OCI-LY7 (cell line): ENCODE data around the gene SLC43A2. TPM values are rescaled to one million over a fixed set of nuclear protein-coding genes. Genes with fewer than 3 reads are reported as not detected.

Source experiments
- BruUV-seq: library from RNA; stranded (reverse); fragments of 400-500 nt; replicated peaks from 2 replicates; lab custom pipeline; 2021; lab: Mats Ljungman, UMichigan
- CTCF ChIA-PET: fragments of 300-600 bp; sonication (Branson Sonifier 250); formaldehyde crosslinking; loops from one replicate; lab custom pipeline; 2022; ENCODE audit warnings: antibody characterized with exemption; ENCODE audit not compliant: unreplicated experiment; lab: Charles Lee
- POLR2A ChIA-PET: fragments of 300-600 bp; sonication (Branson Sonifier 250); formaldehyde crosslinking; loops from one replicate; lab custom pipeline; 2022; ENCODE audit warnings: antibody characterized with exemption; lab: Charles Lee
- DNase-seq: peaks from one replicate; pipeline ENCODE4 v3.0.0-alpha.2; 2015; ENCODE audit warnings: low spot score
- H2AFZ ChIP-seq: fragments of 200-600 bp; sonication (generic), shearing (Covaris generic); 2 replicates; pipeline ENCODE4 v1.6.1; 2014; ENCODE audit warnings: mild to moderate bottlenecking, antibody characterized with exemption, low read length, moderate library complexity
- H3K27ac ChIP-seq: fragments of 200-600 bp; sonication (generic); 2 replicates; pipeline ENCODE4 v1.5.1; 2014; ENCODE audit warnings: mixed run types, low read depth, mild to moderate bottlenecking, moderate library complexity, low read length, inconsistent platforms; ENCODE audit not compliant: poor library complexity, severe bottlenecking
- H3K36me3 ChIP-seq: fragments of 200-600 bp; sonication (generic); 2 replicates; pipeline ENCODE4 v1.6.1; 2014; ENCODE audit warnings: mild to moderate bottlenecking, antibody characterized with exemption, low read length, moderate library complexity, mixed read lengths; ENCODE audit not compliant: insufficient read depth
- H3K4me1 ChIP-seq: fragments of 200-600 bp; sonication (generic); 2 replicates; pipeline ENCODE4 v1.5.1; 2014; ENCODE audit warnings: mild to moderate bottlenecking, low read length; ENCODE audit not compliant: insufficient read depth, poor library complexity, severe bottlenecking
- H3K4me2 ChIP-seq: fragments of 200-600 bp; sonication (generic); 2 replicates; pipeline ENCODE4 v1.6.1; 2014; ENCODE audit warnings: mild to moderate bottlenecking, low read length
- H3K4me3 ChIP-seq: fragments of 200-600 bp; sonication (generic); 2 replicates; pipeline ENCODE4 v1.5.1; 2014; ENCODE audit warnings: mild to moderate bottlenecking, low read depth, low read length; ENCODE audit not compliant: poor library complexity, severe bottlenecking
- H3K79me2 ChIP-seq: fragments of 200-600 bp; sonication (generic); 2 replicates; pipeline ENCODE4 v1.6.1; 2016; ENCODE audit warnings: low read depth, mild to moderate bottlenecking, low read length, moderate library complexity, mixed read lengths; ENCODE audit not compliant: insufficient read depth
- H3K9me2 ChIP-seq: fragments of 200-600 bp; sonication (generic); 2 replicates; pipeline ENCODE4 v1.6.1; 2016; ENCODE audit warnings: mild to moderate bottlenecking, low read length, mixed read lengths; ENCODE audit not compliant: insufficient read depth
- H3K9me3 ChIP-seq: fragments of 200-600 bp; sonication (generic); 2 replicates; pipeline ENCODE4 v1.6.1; 2014; ENCODE audit warnings: mild to moderate bottlenecking, mixed run types, low read length, mixed read lengths
- H4K20me1 ChIP-seq: fragments of 200-600 bp; sonication (generic); 2 replicates; pipeline ENCODE4 v1.6.1; 2014; ENCODE audit warnings: mild to moderate bottlenecking, antibody characterized with exemption, low read length, moderate library complexity, mixed read lengths; ENCODE audit not compliant: insufficient read depth
- CTCF ChIP-seq: fragments of 200-600 bp; sonication (generic); conservative IDR thresholded peaks from 2 replicates; pipeline ENCODE4 v1.5.1; 2014; ENCODE audit warnings: mild to moderate bottlenecking, antibody characterized with exemption, low read length, moderate library complexity, mixed read lengths
- EZH2phosphoT487 ChIP-seq: fragments of 200-600 bp; sonication (generic); IDR thresholded peaks from 2 replicates; pipeline ENCODE4 v1.6.1; 2018; ENCODE audit warnings: low read depth, borderline replicate concordance, mild to moderate bottlenecking, mixed run types, antibody characterized with exemption, low read length, moderate library complexity, mixed read lengths
- intact Hi-C: fragments of 100-400 bp; cut with micrococcal nuclease; formaldehyde crosslinking; loops from one replicate; pipeline ENCODE4 v1.10.0; 2022; ENCODE audit not compliant: unreplicated experiment
- total RNA-seq, 2 experiments: library from RNA; depleted of rRNA in 1 of 2; stranded (reverse); fragments of >200 nt in 1 of 2; shearing (Covaris generic) in 1 of 2; gene quantifications; 2 replicates each; pipeline ENCODE4 v1.2.3, GENCODE V29; 2014 to 2022

The SLC43A2 gene
- total RNA-seq, 2 experiments from 2014 or later: 9.2 to 17.1 TPM

- H3K9me3 ChIP-seq: no peaks in the 10 kb centered on the region
- no peak overlapping the region for H2AFZ ChIP-seq
- no peak overlapping the region for H3K27ac ChIP-seq
- BruUV-seq: no TSS peak
- CTCF ChIA-PET: no interaction called here
- peaks cover 7% of the 10 kb centered on the region; the same call in 1 of the 2 replicates for H4K20me1 ChIP-seq
- H3K79me2 ChIP-seq: no peaks in the 10 kb centered on the region
- no peaks in the 10 kb centered on the region for H3K9me2 ChIP-seq
- POLR2A ChIA-PET: interaction anchor here (0.6 to 1.2 kb wide), 3 partner anchors 10 to 82 kb away, joined by 3 to 5 read pairs (median 3); no protein-coding TSS in a partner anchor
- peaks cover 31% of the 10 kb centered on the region for H3K36me3 ChIP-seq
- no peak for DNase-seq
- H3K4me1 ChIP-seq: peaks cover 15% of the 10 kb centered on the region
- intact Hi-C loops: no loop called here
- no peak overlapping the region for H3K4me3 ChIP-seq
- no peak overlapping the region for H3K4me2 ChIP-seq
- no peak for TF ChIP-seq EZH2phosphoT487
- TF ChIP-seq CTCF: no peak
These were observed 75.0 kb downstream of the SLC43A2 start for GRCh38 chr17:1553354-1554266.

DNA sequence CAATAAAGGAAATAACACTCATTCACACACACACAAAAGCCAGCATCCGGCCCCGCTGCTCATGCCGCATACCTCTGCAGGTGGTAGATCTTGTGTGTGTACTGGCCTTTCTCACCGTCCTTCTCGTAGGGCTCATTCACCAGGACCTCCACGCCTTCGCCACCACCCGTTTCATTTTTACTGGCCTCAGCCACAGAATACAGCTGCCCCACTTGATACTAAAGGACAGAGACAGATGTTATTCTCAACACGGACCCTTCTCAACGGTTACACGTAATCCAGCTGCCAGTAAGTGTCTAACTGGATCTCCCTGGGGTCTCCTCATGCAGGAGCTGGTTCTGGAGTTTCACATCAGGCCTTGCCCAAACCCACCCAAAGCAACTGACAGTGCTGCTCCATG lies 75.7 kb downstream of the SLC43A2 start:
- H3K4me3 ChIP-seq: no peak overlapping the region
- BruUV-seq: no TSS peak
- H3K27ac ChIP-seq: no peak overlapping the region
- CTCF ChIA-PET: no interaction called here
- H3K79me2 ChIP-seq: no peaks in the 10 kb centered on the region
- POLR2A ChIA-PET: no interaction called here
- H4K20me1 ChIP-seq: peaks cover 7% of the 10 kb centered on the region; the same call in 1 of the 2 replicates
- peaks cover 15% of the 10 kb centered on the region for H3K4me1 ChIP-seq
- intact Hi-C loops: no loop called here
- H3K9me3 ChIP-seq: no peaks in the 10 kb centered on the region
- H3K36me3 ChIP-seq: peaks cover 31% of the 10 kb centered on the region
- no peak overlapping the region for H3K4me2 ChIP-seq
- DNase-seq: no peak
- no peaks in the 10 kb centered on the region for H3K9me2 ChIP-seq
- TF ChIP-seq CTCF (no peak), EZH2phosphoT487 (no peak)
- H2AFZ ChIP-seq: no peak overlapping the region

DNA sequence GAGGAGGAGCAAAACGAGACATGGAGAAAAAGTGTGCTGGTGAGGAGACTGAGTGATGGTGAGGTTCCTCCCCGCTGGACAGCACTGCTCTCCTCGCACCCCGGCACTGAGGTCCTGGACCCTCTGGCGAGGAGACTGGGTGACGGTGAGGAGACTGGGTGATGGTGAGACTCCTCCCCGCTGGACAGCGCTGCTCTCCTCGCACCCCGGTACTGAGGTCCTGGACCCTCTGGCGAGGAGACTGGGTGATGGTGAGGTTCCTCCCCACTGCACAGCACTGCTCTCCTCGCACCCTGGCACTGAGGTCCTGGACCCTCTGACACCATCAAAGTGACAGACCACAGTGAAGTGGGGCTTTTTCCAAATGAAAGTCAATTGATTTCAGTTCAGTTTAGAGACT lies 76.9 kb downstream of the SLC43A2 start:
- H2AFZ ChIP-seq: no peak overlapping the region
- H3K4me3 ChIP-seq: no peak overlapping the region
- H3K4me2 ChIP-seq: no peak overlapping the region
- ChIA-PET POLR2A (interaction anchor here (0.7 kb wide), 1 partner anchor 180 kb away, joined by 3 read pairs; no protein-coding TSS in a partner anchor), CTCF (no interaction called here)
- no peak overlapping the region for H3K27ac ChIP-seq
- H3K9me3 ChIP-seq: no peaks in the 10 kb centered on the region
- TF ChIP-seq EZH2phosphoT487 (no peak), CTCF (no peak)
- no peak for DNase-seq
- peaks cover 7% of the 10 kb centered on the region; the same call in 1 of the 2 replicates for H4K20me1 ChIP-seq
- intact Hi-C loops: no loop called here
- BruUV-seq: no TSS peak
- H3K36me3 ChIP-seq: peaks cover 32% of the 10 kb centered on the region
- no peaks in the 10 kb centered on the region for H3K9me2 ChIP-seq
- no peaks in the 10 kb centered on the region for H3K79me2 ChIP-seq
- peaks cover 15% of the 10 kb centered on the region for H3K4me1 ChIP-seq
